Measurements from ENCODE around the gene HDGF. TPM values are rescaled to one million over a fixed set of nuclear protein-coding genes. Genes with fewer than 3 reads are reported as not detected.
A peak's percentile ranks its signal among the peaks of the same experiment; 100 is the strongest.

Gene HDGF
- total and polyA plus RNA-seq, 9 of the 15 experiments (the other 6 are each of a cell fraction or from before 2014, with no cell fraction given) = 38.8 to 601 (median 400) TPM

DNA sequence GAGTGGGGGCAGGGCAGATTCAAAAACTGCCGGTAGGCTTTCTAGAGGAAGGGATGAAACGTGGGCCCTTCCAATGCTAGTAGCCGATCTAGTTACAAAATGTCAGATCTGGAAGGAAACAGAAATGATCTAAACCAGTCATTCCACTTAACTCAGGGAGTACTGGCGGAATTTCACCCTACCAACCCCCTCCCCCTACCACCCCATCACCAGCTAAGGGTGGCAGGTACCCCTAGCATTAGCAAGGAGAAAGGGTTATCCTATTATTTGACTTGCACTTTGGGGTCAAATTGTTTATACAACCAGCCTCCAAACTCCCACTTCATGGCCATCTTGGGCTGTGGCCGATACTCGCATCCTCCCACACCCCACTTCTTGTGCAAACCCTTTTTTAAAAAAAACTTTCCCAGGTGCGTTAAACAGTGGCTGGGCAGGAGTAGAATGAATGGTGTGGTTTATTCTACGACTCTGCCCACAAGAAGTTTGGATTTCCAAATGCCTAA, 9.9 kb downstream of the HDGF start:
- intact Hi-C loops (cut with micrococcal nuclease) (loop anchor here (1.0 kb wide), 2 partner anchors 13 to 26 kb away; partner anchors contain the start of genes ISG20L2, METTL25B and PRCC), in situ Hi-C loops (cut with MboI) (loop anchor here (25.0 kb wide), 1 partner anchor 1429 kb away; the partner anchor contains the start of genes FDPS, PKLR and RUSC1)
- ChIA-PET POLR2A (interaction anchor here (0.6 to 3.1 kb wide), 19 partner anchors 8 to 783 kb away, joined by 3 to 49 read pairs (median 4); partner anchors contain the start of genes HDGF, ISG20L2, METTL25B and NES), CTCF (ENCODE audit: low intra/inter-chr PET ratio) (interaction anchor here (0.7 kb wide), 1 partner anchor 64 kb away, joined by 3 read pairs; no protein-coding TSS in a partner anchor)
- Histone ChIP-seq H3K9ac (ENCODE audit: insufficient read depth in 1 of 2, low read depth in 2 of 2, low read length in 2 of 2) (peak overlapping the region; percentile 53 to 87; a peak in 3 of 4 replicates), H3K27ac (ENCODE audit: extremely low read depth, low read depth, low read length) (peak overlapping the region; percentile 82), H3K4me3 (peak overlapping the region; percentile 17), H3K9me3 (replicated peaks; ENCODE audit: control insufficient read depth, insufficient read depth, low read depth, low read length) (no peaks in the 10 kb centered on the region), H3K4me2 (ENCODE audit: insufficient read depth, low read length) (peak overlapping the region; percentile 72), H3K9me1 (ENCODE audit: control insufficient read depth, insufficient read depth, low read length) (no peaks in the 10 kb centered on the region), H3K36me3 (ENCODE audit: control insufficient read depth, insufficient read depth, low read length) (peaks cover 79% of the 10 kb centered on the region), H4K20me1 (replicated peaks; ENCODE audit: control insufficient read depth, insufficient read depth, low read length) (peaks cover 13% of the 10 kb centered on the region), H2AFZ (ENCODE audit: low read depth, low read length) (peak overlapping the region; percentile 32), H3K27me3 (ENCODE audit: control insufficient read depth in 2 of 2, insufficient read depth in 2 of 2, low read length in 2 of 2) (no peaks in the 10 kb centered on the region), H3K4me1 (replicated peaks in 1 of 2; ENCODE audit: control insufficient read depth in 2 of 2, insufficient read depth in 2 of 2, low read length in 2 of 2) (peaks cover 30 to 32% of the 10 kb centered on the region in 2 experiments), H3K79me2 (ENCODE audit: control insufficient read depth, insufficient read depth, low read length) (peaks cover 49% of the 10 kb centered on the region)
- FAIRE-seq = no peak
- DNase-seq (ENCODE audit: extremely low read depth in 1 of 4, low spot score in 3 of 4) = peak in 1 of 4 experiments; percentile 40
- ATAC-seq = no peak
- BruUV-seq (replicated peaks) = no TSS peak
- whole genome bisulfite sequencing (ENCODE audit: insufficient coverage, low coverage, missing lambda C conversion rate) = 6% methylated on average over 8 of the region's 8 CpGs
- TF ChIP-seq ESRRB (CRISPR knock-in tag; IDR thresholded peaks at IDR 0.05; ENCODE audit: borderline replicate concordance) (no peak), POLR3A (IDR thresholded peaks at IDR 0.05; ENCODE audit: borderline replicate concordance, extremely low read depth, insufficient read depth, insufficient read length) (no peak), ZNF12 (CRISPR knock-in tag; IDR thresholded peaks at IDR 0.05) (no peak), NBN (IDR thresholded peaks at IDR 0.05; ENCODE audit: low read depth) (0 out of 2 replicates have a peak, but pooled peaks have one; percentile 22), ZNF175 (CRISPR knock-in tag; IDR thresholded peaks at IDR 0.05; ENCODE audit: low read depth) (peak; percentile 64; the same call in 1 of the 2 replicates), ETV5 (CRISPR knock-in tag; IDR thresholded peaks at IDR 0.05; ENCODE audit: low read depth) (no peak), ZNF589 (CRISPR knock-in tag; IDR thresholded peaks at IDR 0.05; ENCODE audit: low read depth) (0 out of 2 replicates have a peak, but pooled peaks have one; percentile 66), MAFF (IDR thresholded peaks at IDR 0.05; ENCODE audit: low read length) (peak; percentile 18; the same call in 1 of the 2 replicates), FOSL1 (tag; conservative IDR thresholded peaks at IDR 0.05) (peak; percentile 8; the same call in 1 of the 2 replicates), IRF2 (CRISPR knock-in tag; IDR thresholded peaks at IDR 0.05) (no peak), HDAC1 (IDR thresholded peaks at IDR 0.05) (no peak; a peak in 1 of 4 replicates), DPF2 (IDR thresholded peaks at IDR 0.05) (0 out of 2 replicates have a peak, but pooled peaks have one; percentile 30), ZNF384 (IDR thresholded peaks at IDR 0.05; ENCODE audit: low read depth, low read length) (peak; percentile 77; the same call in 1 of the 2 replicates), BRD9 (IDR thresholded peaks at IDR 0.05; ENCODE audit: low read depth, partially characterized antibody) (peak; percentile 42), ARNT (IDR thresholded peaks at IDR 0.05) (peak in 1 of 2 experiments; percentile 99; a peak in 2 of 4 replicates), NFRKB (IDR thresholded peaks at IDR 0.05; ENCODE audit: low read depth) (peak; percentile 63; the same call in 1 of the 2 replicates), ZNF584 (CRISPR knock-in tag; IDR thresholded peaks at IDR 0.05; ENCODE audit: low read depth) (peak; percentile 29; the same call in 1 of the 2 replicates), SMAD1 (IDR thresholded peaks at IDR 0.05; ENCODE audit: low read depth, low read length, partially characterized antibody) (no peak), ZNF561 (CRISPR knock-in tag; conservative IDR thresholded peaks at IDR 0.05) (no peak)
- TF ChIP-seq, protein P1, sequence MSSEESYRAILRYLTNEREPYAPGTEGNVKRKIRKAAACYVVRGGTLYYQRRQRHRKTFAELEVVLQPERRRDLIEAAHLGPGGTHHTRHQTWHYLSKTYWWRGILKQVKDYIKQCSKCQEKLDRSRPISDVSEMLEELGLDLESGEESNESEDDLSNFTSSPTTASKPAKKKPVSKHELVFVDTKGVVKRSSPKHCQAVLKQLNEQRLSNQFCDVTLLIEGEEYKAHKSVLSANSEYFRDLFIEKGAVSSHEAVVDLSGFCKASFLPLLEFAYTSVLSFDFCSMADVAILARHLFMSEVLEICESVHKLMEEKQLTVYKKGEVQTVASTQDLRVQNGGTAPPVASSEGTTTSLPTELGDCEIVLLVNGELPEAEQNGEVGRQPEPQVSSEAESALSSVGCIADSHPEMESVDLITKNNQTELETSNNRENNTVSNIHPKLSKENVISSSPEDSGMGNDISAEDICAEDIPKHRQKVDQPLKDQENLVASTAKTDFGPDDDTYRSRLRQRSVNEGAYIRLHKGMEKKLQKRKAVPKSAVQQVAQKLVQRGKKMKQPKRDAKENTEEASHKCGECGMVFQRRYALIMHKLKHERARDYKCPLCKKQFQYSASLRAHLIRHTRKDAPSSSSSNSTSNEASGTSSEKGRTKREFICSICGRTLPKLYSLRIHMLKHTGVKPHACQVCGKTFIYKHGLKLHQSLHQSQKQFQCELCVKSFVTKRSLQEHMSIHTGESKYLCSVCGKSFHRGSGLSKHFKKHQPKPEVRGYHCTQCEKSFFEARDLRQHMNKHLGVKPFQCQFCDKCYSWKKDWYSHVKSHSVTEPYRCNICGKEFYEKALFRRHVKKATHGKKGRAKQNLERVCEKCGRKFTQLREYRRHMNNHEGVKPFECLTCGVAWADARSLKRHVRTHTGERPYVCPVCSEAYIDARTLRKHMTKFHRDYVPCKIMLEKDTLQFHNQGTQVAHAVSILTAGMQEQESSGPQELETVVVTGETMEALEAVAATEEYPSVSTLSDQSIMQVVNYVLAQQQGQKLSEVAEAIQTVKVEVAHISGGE (CRISPR knock-in tag; IDR thresholded peaks at IDR 0.05) = 0 out of 6 replicates have a peak, but pooled peaks of 1 of the 3 experiments have one; percentile 76

Data from K562 (cell line).